HG02623 (cell line): ENCODE data around the gene TUBGCP4.

ENCODE experiments used
- ATAC-seq: cut with Tn5 transposase; IDR thresholded peaks from one replicate; pipeline ENCODE4 v1.9.1; 2021; ENCODE audit warnings: moderate library complexity; ENCODE audit not compliant: unreplicated experiment

TUBGCP4 gene

DNA sequence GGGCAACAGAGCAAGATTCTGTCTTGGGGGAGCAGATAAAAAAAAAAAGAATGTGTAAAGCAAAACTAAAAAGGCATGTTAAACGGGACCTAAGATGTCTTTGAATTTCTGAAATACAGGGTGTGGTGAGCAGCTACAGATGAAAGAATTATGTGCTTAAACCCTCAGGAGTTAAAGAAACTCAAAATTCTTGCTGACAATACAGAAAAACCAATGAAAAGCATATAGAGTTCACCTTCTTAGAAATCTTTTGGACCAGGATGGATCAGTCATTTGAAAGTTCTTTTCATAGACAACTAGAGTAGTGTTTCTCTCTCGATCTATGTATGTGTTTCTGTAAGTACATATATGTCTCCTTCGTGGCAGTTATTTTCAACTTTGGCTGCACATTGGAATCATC is 31.4 kb downstream of the TUBGCP4 start:
- no peak for ATAC-seq

DNA sequence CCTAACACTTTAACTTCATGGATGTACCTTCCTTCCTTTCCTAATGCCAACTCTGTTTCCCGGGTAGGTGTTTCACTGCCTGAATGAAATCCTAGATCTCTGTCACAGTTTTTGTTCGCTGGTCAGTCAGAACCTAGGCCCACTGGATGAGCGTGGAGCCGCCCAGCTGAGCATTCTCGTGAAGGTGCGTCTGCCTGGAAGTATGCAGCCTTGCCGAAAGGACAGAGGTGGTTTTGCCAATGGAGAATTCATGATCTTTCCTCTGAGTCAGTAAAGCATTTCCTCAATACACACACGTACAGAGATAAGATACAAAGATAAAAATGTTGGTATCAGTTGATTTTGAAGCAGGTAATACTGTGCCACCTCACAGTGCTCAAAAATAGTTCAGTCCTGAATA is 32.7 kb downstream of the TUBGCP4 start:
- no peak for ATAC-seq

DNA sequence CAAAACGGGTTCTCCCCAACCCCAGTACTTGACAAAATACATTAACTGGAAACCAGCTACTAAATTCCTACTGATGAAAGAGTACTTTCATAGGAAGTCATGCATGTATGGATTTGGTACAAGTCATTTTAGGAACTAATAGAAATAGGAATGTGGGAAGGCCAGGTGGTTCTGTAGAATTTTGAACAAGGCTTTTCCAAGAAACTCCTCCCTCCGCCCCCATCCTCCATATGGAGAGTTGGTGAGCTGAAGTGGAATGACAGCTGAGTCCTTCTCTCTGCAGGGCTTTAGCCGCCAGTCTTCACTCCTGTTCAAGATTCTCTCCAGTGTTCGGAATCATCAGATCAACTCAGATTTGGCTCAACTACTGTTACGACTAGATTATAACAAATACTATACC is 33.2 kb downstream of the TUBGCP4 start:
- no peak for ATAC-seq

DNA sequence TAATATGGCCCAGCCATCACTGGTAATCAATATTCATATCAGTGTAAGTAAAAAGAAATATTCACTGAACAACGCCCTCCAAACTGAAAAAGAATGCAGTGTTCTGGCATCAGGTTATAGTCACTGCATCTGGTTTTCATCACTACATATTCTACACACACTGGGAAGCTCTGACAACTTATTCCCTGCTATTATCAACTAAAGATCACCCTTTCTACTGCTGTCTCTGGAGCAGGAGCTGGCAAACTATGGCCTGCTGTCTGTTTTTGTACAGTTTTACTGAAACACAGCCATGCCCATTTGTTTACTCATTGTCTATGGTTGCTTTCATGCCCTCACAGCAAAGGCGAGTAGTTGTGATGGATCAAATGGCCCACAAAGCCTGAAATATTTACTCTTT is 35.3 kb downstream of the TUBGCP4 start:
- ATAC-seq: no peak

DNA sequence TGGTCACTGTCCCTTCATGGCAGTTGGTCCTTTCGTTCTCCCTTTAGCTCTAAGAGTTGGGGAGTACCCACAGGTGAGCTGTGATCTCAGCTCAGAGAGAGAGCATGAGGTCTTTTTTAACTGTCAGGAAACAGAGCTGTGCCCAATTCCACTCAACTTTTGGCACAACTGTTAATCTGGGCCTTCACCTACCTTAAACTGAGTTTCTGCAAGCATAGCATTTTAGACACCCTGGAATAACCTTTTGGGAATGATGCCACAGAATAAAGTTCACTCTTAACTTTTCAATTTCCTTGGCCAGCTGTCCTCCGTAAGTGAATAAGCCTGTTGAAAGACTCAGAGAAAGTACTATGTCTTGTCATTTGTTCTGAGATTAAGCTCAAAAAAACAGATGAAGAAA is 35.9 kb downstream of the TUBGCP4 start:
- no peak for ATAC-seq

DNA sequence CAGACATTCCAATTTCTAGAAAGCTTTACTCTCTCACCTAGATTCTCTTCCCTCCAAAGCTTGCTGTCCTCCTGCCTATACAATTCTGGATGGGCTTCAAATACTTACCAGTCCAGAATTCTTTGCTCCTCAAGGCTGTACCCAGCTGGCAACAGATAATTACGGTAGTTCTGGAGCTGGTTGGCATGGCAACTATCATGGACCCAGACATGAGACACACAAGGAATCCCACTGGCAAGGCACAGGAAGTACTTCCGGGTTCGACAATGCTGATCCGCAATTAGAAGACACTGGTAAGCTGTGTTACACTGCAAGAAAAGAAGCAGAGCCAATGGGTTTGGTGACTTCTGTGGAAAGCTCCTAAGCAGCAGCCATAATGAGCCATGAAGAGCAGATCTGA is 37.9 kb downstream of the TUBGCP4 start:
- no peak for ATAC-seq

DNA sequence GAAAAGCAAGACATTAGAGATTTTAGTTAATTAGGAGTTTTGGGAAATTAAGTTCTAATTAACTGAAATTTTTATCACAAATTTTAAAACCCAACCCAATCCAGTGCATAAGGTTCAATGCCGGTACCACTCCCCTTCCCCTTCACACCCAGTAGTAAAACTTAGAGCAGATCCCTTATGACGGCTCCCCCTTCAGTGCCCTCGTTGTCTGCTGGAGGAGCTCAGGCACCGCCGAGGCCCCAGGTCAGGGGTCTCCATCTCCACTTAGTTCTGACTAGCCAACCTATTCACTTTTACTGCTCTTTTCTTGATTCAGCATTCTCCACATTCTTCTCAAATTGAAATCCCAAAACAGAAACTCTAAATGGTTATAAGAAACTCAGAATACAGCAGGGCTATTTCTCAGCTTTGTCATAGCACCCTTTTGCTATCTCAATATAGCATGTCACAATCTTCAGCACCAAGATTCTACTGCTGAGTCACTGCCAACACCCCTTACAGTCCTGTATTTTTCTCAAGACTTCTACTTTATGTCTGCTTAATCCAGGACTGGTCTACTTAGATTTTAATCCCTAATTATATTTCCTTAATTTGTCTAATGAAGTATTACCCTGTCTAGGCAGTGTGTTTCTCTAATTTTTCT is 39.8 kb downstream of the TUBGCP4 start:
- ATAC-seq: no peak

DNA sequence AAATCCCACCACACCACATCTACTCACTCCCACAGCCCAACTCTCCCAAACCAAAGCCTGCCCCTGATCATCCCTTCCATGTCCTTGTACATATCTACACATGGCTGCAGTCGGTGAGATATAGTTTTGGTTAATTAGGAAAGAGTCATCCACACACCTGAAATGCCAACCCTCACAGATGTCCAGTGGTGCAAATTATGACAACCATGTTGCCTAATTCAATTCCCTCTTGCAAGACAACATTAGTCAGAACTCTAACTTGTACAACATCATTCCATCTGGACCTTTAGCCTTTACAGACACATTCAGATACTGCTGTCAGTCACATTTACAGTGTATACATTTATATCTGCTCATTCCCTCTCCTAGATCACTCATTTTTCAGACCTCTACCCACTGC is 41.2 kb downstream of the TUBGCP4 start:
- no peak for ATAC-seq

DNA sequence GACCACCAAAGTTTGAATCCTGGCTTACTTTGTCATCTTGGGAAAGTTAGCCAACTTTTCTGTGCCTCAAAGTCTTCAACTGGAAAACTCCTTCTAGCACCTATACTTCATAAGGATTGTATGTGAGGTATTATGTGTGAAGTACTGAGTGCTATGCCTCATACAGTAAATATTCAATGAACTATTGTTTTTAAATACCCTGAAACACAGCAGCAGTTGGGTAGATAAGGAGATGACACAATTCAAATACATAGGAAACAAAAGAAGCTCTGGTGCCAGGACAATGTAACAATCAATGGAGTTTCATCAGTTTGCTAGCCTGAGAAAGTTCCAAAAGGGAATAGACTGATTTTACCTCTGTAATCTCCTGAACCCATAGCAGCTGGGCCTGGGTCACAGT is 43.3 kb downstream of the TUBGCP4 start:
- no peak for ATAC-seq

DNA sequence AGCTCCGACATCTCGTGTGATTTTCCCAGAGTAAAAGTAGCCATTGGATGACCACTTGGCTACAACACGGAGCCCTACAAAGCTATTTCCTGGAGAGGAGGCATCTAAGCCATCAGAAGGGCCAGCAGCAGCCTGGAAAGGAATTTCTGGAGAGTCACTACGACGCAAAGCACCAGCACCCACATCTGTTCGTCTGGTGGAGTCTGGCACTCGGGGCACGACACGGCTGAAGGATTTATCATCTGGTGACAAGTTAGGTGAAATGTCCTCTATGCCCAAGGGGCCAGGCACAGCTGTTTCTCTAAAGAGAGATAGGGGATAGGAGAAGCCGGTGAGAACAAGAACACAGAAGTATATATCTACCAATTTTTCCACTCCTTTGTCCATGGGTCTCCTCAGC is 49.5 kb downstream of the TUBGCP4 start:
- no peak for ATAC-seq

DNA sequence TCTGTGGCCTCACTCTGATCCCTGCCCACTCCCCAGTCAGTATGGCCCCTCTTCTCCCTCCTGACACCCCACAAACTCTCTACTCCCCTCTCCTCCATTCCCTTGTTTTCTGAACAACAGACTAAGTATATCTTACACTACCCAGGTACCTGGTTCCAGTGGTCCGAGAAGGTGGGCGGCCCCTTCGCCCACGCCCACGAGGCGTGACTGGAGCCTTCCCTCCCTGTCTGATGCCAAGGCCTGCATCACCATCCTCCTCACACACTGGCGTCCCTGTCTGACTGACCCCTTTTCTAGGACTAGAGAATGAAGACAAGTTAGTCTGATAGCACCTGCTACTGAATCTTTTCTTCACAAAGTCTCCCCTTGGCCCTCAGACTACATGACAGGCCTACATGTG is 50.0 kb downstream of the TUBGCP4 start:
- no peak for ATAC-seq

DNA sequence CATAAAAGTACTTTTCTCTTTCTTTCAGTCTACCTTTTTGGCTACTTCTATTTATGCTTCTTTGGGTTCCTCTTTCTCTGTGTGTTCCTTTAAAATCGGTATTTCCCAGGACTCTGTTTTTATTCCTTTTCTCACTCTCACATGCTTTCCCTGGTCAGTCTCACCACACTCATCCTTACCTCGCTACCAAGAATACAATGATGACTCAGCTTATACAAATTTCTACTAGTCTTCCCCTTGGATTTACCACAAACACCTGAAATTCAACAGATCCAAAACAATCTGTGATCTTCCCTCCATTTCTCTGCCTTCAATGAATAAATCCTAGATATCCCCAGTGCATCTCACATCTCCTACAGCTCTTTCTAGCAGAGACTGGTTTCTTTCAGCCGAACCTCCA is 52.9 kb downstream of the TUBGCP4 start:
- ATAC-seq: no peak

DNA sequence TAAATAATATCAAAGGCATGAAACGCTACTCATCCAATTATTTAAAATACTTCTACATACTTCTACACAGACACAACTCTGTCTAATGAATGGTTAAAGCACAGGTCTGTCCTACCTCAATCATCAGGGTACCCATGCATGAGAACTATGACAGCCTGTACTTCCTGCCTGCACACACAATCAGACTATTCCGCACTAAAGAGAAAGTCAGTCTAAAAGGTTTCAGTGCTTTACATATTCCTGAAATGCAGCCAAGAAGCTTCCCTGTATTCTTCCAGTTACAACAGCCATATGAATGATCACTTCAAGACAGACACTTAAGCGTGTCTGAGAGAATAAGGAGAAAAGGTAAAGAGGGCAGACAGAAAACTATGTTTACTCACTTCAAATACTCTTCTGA is 58.8 kb downstream of the TUBGCP4 start:
- ATAC-seq: no peak

DNA sequence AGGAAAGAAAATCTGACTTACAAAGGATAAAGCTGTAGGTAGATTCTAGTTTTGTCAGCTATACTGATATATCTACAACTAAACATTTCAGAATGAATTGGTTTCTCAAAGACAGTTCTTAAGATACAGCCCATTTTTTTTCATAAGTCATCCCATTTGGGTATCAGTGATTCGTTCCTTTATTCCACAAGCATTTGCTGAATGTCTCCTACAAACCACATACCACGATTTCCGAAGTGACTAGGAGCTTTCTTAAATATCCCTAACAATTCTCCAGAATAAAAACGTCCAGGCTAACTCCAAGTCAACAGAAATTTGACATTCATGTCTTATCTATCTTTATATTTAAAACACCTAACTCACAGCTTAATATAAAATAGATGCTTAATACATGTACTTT is 62.3 kb downstream of the TUBGCP4 start:
- no peak for ATAC-seq

DNA sequence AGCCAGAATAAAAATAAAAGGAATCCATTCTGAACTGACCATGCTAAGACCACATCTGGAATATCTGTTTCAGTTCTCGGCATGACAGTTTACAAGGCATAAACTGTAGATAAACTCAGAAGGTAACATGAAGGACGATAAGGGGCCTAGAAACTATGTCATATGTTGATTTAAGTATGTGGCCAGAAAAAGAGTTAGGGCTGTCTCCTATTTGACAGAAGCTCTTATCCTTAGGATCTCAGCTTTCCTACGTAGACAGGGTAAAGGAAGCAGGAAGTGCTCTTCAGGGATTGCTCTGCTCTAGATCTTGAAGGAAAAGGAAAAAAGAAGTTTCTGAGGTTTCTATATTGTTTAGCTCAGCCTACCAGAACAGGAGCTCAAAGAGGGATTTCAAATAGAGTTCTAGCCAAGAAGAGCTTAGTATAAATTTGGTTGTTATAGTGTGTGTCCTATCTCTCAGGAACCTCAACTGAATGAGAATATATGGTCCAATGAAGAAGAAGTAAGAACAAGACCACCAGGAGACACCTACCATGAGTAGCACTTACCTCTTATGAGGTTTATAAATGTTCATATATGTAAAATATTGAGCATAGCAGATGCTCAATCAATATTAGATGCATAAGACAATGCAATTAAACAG is 62.9 kb downstream of the TUBGCP4 start:
- ATAC-seq: no peak

DNA sequence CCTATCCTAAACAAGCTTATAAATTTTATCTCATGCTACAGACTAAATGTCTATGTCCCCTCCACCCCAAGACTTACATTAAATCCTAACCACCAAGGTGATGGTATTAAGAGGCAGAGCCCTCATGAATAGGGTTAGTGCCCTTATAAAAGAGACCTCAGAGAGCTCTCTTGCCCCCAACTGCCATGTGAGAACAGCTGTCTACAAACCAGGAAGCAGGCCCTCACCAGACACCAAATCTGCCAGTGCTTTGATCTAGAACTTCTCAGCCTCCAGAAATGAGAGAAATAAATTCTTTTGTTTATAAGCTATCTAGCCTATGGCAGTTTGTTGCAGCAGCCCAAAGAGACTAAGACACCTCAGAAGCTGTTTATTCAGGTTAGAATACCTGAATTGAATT is 63.5 kb downstream of the TUBGCP4 start:
- no peak for ATAC-seq

DNA sequence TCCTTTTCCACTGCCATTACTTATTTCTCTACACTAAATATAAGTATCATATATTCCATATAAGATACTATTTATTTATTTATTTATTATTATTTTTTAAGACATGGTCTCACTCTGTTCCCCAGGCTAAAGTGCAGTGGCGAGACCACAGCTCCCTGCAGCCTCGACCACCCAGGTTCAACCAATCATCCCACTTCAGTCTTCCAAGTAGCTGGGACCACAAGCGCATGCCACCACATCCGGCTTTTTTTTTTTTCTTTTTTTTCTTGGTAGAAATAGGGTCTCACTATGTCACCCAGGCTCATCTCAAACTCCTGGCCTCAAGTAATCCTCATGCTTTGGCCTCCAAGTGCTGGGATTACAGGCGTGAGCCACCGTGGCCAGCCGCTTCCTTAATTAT is 65.5 kb downstream of the TUBGCP4 start:
- ATAC-seq: no peak

DNA sequence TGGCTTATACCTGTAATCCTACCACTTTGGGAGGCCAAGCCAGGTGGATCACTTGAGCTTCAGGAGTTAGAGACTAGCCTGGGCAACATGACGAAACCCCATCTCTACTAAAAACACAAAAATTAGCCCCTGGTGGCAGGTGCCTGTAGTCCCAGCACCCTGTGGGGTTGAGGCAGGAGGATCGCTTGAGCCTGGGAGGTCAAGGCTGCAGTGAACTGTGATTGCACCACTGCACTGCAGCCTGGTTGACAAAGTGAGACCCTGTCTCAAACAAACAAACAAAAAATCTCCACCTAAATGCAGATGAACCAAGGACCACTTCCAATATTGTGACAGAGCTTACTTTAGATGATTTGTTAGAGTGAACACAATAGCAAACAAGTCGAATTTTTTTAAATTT is 68.4 kb downstream of the TUBGCP4 start:
- ATAC-seq: no peak

DNA sequence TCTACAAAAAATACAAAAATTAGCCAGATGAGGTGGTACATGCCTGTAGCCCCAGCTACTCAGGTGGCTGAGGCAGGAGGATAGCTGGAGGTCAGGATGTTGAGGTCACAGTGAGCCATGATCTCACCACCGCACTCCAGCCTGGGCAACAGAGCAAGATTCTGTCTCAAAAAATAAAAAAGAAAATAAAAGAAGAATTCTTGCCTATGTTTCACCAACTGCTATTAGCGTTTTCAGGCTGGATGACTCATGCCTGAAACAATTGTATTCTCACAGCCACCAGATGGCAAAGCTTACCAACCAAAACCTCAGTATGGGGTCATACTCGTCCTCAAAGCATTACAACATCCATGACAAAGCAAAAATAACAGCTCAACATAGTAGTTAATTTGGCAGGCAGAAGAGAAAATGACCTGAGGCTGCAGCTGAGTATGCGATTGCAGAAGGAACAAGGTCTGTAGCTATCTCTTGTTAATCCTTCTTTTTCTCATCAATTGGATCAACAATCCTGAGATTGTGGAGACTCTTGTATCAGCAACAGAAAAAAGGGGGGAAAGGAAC is 69.9 kb downstream of the TUBGCP4 start:
- ATAC-seq: no peak

DNA sequence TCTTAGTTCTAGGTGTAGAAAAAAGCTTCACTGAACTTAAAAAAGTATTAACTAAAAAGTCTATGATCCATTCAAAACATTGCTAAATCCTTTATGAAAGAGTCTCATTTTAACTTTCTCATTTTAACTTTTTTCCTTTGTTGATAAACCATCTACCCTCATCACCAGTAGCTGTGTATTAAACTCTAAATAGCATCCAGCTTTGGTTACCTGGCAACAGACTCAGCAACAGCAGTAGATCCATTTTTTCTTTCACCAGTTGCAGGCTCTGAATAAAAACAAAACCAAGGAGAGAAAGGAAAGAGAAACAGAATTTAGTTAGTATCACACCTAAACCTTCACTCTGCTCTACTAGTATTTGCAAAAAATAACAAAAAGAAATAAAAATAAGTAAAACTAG is 70.4 kb downstream of the TUBGCP4 start:
- ATAC-seq: no peak

DNA sequence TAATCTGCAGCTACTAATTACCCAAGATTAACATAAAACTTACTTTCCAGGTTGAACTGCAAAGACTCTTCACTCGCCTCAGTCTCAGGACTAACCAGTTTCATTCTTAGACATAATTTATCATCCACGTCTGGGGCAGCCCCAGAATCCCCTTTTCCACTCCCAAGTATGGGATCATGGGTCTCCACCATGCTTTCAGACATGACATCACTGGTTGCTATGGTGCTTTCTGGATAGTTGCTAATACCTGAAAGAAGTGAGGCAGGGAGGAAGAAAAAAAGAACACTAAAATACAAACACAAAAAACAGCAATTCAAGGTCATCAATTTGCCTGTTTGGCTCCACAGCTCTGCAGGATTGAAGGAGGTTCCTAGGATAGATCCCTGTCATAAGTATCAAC is 75.4 kb downstream of the TUBGCP4 start:
- no peak for ATAC-seq

DNA sequence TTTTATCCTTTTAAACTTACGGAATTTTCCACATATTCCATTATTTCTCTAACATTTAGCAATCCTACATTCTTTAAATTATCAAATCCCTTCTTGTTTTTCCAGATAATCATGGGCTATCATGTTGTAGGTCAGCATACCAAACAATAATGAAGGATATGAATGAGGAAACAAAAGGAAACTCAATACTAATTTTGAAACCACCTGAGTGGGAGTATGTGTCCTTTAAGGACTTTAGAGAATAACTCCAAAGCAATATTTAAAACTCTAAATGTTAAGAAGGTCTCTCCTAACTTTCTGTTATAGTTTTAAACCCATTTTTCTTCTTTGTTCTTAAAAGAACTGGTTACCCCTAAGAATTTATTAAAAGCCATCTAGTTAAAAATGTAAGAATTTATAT is 79.1 kb downstream of the TUBGCP4 start:
- no peak for ATAC-seq
